Stimulated activated CD4-positive, alpha-beta T cell treated with anti-CD3 and anti-CD28 coated beads, Interleukin-15, amount 100 ng/mL, for 24 hours (primary cell): Measurements from ENCODE around the gene SH2D1A.
"Not testable (repeated sequence)": the region's sequence is repeated elsewhere in the genome, so short reads cannot be mapped to it uniquely, and the experiment has no call there.

Experiments
- DNase-seq: peaks from one replicate; pipeline ENCODE4 v3.0.0-alpha.2; 2020

SH2D1A gene

GRCh38 chrX:124358800-124359383 lies 12.5 kb downstream of the SH2D1A start:
- DNase-seq: no peak

DNA sequence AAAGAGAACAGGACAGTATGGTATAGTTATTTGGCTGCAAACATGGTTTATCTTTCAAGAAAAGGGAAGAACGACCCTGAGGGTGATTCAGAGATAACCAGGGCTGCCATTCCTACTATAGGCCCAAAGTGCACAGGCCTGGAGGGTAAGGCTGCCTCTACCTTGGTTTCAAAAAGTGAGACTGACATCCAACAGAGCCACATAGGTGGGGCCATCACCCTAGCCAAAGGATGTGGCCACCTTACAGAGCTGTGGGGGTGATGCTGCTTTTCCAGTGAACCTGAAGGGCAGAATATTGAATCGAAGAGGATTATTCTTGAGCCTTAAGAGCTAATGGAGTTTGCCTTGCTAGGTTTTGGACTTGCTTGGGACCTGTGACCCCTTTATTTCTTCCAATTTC lies 15.7 kb downstream of the SH2D1A start:
- peak; percentile 29 for DNase-seq

GRCh38 chrX:124362761-124363160 lies 16.4 kb downstream of the SH2D1A start:
- DNase-seq: no peak

GRCh38 chrX:124369722-124370121 lies 23.4 kb downstream of the SH2D1A start:
- DNase-seq: no peak

DNA sequence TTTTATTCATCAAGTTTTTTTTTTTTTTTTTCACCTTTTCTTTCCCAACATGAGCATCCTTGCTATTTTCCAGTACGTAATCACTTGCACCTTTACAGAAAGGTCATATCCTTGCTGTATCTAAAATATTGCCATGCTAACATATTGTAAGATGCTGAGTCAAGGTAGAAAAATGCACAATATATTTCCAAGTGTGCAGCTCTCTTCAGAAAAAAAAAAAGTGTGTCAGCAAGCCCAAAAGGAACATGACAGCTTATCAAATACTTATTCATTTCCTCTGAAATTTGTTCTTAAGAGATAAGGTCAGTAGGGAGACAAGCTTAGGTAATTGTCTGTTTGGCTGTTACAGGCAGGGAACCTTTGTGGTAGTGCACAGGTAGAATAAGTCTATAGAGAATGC lies 27.0 kb downstream of the SH2D1A start:
- no peak for DNase-seq

DNA sequence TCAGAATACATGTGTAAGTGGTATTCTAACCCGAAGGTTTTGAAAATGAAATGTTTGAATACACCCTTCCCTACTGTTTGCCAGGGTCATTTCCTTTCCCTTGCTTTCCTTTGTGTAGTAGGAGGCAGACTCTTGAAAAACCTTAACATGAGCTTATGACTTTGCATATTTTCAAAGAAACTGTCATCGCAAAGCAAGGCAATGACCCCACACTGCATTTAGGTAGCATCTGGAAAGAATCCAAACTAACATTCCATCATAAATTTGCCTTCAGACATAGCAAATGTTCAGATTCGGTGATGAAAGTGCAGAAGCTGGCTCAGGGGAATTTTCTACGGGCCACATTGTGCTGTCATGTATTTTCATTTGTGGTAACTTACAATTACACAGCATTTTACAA lies 32.3 kb downstream of the SH2D1A start:
- no peak for DNase-seq

- DNase-seq: no peak
These were observed 37.0 kb downstream of the SH2D1A start for GRCh38 chrX:124383354-124383753.

- no peak for DNase-seq
These were observed 40.0 kb downstream of the SH2D1A start for GRCh38 chrX:124386401-124386800.

GRCh38 chrX:124388562-124388961 lies 42.2 kb downstream of the SH2D1A start:
- peak; percentile 58 for DNase-seq

DNA sequence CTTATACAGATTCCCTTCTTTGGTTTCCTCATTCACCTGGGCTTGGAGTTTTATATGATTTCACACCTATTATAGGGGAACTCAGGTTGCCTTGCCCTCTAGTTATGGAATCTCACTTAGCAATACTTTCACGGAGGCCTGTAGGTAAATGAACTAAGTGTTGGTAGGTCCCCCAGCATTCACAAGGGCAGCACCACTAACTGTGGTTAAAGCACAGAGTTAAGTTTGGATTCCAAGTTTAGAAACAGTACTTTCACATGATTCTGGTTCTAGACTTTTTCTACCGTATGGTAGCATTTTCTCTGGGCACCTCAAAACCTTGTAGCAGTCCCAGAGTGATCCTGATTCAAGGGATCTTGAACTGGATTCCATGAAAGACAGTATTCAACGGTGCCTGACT lies 46.4 kb downstream of the SH2D1A start:
- DNase-seq: no peak

GRCh38 chrX:124393238-124393637 lies 46.9 kb downstream of the SH2D1A start:
- DNase-seq: no peak

- no peak for DNase-seq
These were observed 47.3 kb downstream of the SH2D1A start for GRCh38 chrX:124393659-124394058.

- no peak for DNase-seq
These were observed 49.0 kb downstream of the SH2D1A start for GRCh38 chrX:124395145-124395880.

DNA sequence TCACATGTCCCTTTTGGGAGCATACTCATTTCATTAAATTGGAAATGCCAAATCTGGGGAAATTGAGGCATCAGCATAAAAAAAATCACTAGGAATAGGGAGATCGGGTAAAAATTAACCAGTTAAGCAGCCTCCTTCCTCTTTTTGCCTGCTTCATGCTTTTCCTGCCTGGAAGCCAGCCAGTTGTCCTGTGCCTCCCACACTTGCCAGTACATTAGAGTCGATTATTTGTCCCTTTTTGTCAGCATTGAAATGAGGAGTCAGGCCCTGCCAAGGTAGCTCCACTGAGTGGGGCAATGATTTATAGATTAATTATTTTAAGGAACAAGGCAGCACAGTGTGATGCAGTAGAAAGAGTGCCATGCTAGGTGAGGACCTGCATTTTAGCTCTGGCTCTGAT lies 55.3 kb downstream of the SH2D1A start:
- DNase-seq: no peak

DNA sequence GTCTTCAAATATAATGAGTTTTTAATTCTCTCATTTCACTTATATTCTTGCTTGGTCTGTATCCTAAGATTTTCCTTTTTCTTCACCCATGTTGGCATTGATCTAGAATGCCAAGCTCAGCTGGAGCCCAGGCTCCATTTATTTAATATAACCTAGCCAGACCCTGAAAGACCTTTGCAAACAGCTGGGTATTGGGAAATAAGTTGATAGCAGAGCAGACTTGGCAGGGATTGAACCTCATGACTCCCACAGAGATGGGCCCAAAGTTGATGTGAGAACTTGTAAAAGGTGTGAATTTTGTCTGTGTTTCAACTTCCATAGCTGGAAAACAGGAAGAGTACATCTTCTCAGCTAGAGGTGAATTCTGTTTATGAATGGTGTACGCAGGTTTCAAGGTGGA lies 59.5 kb downstream of the SH2D1A start:
- no peak for DNase-seq

GRCh38 chrX:124406294-124407014 lies 60.1 kb downstream of the SH2D1A start:
- peak; percentile 70 for DNase-seq

DNA sequence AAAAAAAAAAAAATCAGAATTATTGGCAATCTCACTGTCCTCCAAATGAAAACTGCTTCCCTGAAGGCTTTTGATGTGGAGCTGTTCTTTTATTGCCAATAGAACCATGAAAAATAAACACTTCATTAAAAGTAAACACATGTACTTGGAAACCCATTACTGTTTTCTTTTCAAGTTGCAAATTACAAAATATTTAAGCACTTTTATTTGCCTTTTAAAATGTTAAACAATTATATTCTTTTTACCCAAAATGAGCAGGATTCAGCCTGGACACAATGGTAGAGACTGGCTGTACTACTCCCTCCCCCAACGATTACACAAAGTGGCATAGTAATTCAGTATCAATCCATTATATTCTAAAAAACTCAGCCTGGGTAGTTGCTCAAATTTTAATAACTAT lies 60.9 kb downstream of the SH2D1A start:
- no peak for DNase-seq

- not testable (repeated sequence) for DNase-seq
These were observed 62.0 kb downstream of the SH2D1A start for GRCh38 chrX:124408380-124408779.

GRCh38 chrX:124413244-124413643 lies 66.9 kb downstream of the SH2D1A start:
- no peak for DNase-seq

DNA sequence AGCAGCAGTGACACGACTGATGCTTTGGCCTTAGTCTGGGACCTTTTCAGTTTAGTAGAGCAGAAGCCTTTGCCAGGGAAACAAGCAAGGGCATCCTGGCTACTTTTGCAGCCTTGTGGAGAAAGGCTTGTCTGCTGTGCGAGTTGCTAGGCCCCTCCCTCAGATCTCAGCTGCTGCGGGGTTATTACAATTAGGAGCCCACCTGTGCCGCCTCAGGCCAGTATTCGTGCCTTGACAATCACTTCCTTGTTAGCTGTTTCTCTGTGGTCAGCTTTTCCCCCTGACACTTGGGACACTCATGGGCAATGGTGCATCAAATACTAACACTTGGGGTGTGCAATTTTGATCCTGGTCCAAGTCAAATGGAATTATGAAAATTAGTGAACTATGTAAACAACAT lies 67.9 kb downstream of the SH2D1A start:
- DNase-seq: no peak

DNA sequence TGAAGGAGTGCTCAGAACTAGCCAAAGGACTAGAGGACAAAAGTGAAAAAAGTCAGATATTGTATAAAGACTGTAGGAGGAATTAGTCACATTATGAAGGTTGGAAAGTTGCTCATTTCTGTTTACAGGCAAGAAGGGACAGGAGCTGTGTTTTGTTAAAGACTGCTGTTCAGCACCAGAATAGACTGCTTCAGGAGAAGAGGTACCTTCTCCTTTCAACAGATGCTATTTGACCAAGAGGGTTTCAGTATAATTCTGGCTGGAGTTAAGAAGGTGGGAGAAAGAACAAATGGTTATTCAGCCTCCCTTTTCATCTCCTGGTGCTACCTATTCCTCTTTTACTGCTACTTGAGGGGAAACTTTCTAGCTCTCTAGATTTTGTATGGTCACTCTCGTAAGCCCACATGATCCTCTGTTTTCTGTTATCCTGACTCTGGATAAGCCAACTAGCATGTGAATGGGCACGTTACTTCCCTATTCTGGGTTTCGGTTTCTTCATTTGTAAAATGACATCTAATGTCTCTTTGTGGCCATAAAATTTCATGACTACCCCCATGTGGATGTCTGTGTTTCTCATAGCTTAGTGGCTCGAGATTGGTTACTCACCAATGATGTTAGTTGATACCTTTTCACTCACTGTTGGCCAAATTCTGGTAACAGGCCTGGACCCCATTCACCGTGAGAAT lies 68.9 kb downstream of the SH2D1A start:
- DNase-seq: no peak

GRCh38 chrX:124421898-124422655 lies 75.7 kb downstream of the SH2D1A start:
- DNase-seq: no peak
